Peyer's patch (tissue), 4 donors: ENCODE measurements around the gene PSPC1.

Experiments used
- CTCF ChIP-seq, 6 experiments: fragments of 450-650 bp in 4 of 6; fragments of 200-600 bp in 2 of 6; sonication (generic) in 1 of 6; IDR thresholded peaks; one replicate each; pipeline ENCODE4 v1.5.1; 2017 to 2019; ENCODE audit warnings: antibody characterized with exemption in 6 of 6, mild to moderate bottlenecking in 3 of 6, moderate library complexity in 1 of 6
- POLR2A ChIP-seq, 2 donors: fragments of 450-650 bp; IDR thresholded peaks; one replicate each; pipeline ENCODE4 v1.5.1; 2017; ENCODE audit warnings: antibody characterized with exemption in 2 of 2, mild to moderate bottlenecking in 2 of 2, moderate library complexity in 2 of 2

DNA sequence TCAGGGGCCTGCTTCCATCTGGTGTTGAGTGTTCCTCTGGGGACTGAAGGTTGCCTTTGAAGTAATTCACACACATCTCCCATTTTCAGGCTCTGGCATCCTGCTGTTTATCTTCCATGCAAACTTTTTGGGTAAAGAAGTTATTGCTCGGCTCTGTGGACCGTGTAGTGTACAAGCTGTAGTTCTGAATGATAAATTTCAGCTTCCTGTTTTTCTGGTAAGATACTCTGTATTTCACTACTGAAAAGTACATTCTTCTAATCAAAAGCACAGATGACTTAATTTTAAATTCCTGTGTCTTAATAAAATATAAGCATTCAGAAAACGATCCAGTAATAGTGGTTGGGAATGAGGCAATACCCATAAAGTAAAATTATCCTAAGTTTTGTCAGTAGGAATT is 112.6 kb downstream of the PSPC1 start:
- TF ChIP-seq POLR2A (IDR thresholded peaks at IDR 0.05) (no peak), CTCF (IDR thresholded peaks at IDR 0.05) (no peak)
